HL-60 (cell line): ENCODE measurements around the gene TPX2.

Experiments
- DNase-seq, 2 experiments: peaks; one replicate each; pipeline ENCODE4 v3.0.0-alpha.2; 2010 to 2020; ENCODE audit warnings: low read depth in 1 of 2, low spot score in 1 of 2
- H3K27ac ChIP-seq: fragments of 250-450 bp; sonication (Bioruptor Pico); replicated peaks from 2 replicates; pipeline ENCODE4 v1.5.1; 2020; ENCODE audit warnings: mild to moderate bottlenecking, moderate library complexity
- H3K27me3 ChIP-seq: fragments of 250-450 bp; sonication (Bioruptor Pico); 2 replicates; pipeline ENCODE4 v1.5.1; 2021; ENCODE audit warnings: mild to moderate bottlenecking, moderate library complexity; ENCODE audit not compliant: insufficient read depth, poor library complexity, severe bottlenecking
- H3K4me3 ChIP-seq: replicated peaks from 2 replicates; pipeline ENCODE4 v1.5.1; 2011; ENCODE audit warnings: mild to moderate bottlenecking, control low read depth, low read length; ENCODE audit not compliant: insufficient read depth
- CTCF ChIP-seq: IDR thresholded peaks from one replicate; pipeline ENCODE4 v1.5.1; 2011; ENCODE audit warnings: low read length, control low read depth, inconsistent platforms; ENCODE audit not compliant: insufficient read depth
- GABPA ChIP-seq: IDR thresholded peaks from 2 replicates; pipeline ENCODE4 v1.6.1; 2012; ENCODE audit warnings: low read depth
- POLR2AphosphoS5 ChIP-seq: IDR thresholded peaks from 2 replicates; pipeline ENCODE4 v1.6.1; 2012; ENCODE audit warnings: low read depth
- REST ChIP-seq: IDR thresholded peaks from 2 replicates; pipeline ENCODE4 v1.6.1; 2012; ENCODE audit warnings: low read depth; ENCODE audit not compliant: insufficient replicate concordance
- SPI1 ChIP-seq: IDR thresholded peaks from 2 replicates; pipeline ENCODE4 v1.6.1; 2012; ENCODE audit warnings: low read depth, mild to moderate bottlenecking, borderline replicate concordance

Gene TPX2

GRCh38 chr20:31842471-31843157 is 103.5 kb downstream of the TPX2 start:
- no peak for DNase-seq
- TF ChIP-seq CTCF (no peak), REST (no peak), GABPA (no peak), POLR2AphosphoS5 (no peak), SPI1 (no peak)
- Histone ChIP-seq H3K27ac (no peak overlapping the region), H3K27me3 (no peaks in the 10 kb centered on the region), H3K4me3 (no peak overlapping the region)

- Histone ChIP-seq H3K27ac (no peak overlapping the region), H3K27me3 (peaks cover 5% of the 10 kb centered on the region), H3K4me3 (no peak overlapping the region)
- DNase-seq, result no peak
- TF ChIP-seq POLR2AphosphoS5 (no peak), REST (no peak), SPI1 (no peak), GABPA (no peak), CTCF (no peak)
Observed at GRCh38 chr20:31843288-31843687, 104.2 kb downstream of the TPX2 start.

GRCh38 chr20:31843881-31844280 is 104.8 kb downstream of the TPX2 start:
- Histone ChIP-seq H3K27ac (no peak overlapping the region), H3K4me3 (no peak overlapping the region), H3K27me3 (peaks cover 11% of the 10 kb centered on the region)
- no peak for DNase-seq
- TF ChIP-seq CTCF, result no peak
- TF ChIP-seq REST, result no peak
- TF ChIP-seq SPI1, result no peak
- no peak for TF ChIP-seq GABPA
